Endodermal cell (in vitro differentiated cells): ENCODE results near the gene ZBP1. TPM values are rescaled to one million over a fixed set of nuclear protein-coding genes. Genes with fewer than 3 reads are reported as not detected.

Experiments
- DNase-seq: peaks from one replicate; pipeline ENCODE4 v3.0.0-alpha.2; 2017
- H3K27ac ChIP-seq: 2 replicates; pipeline ENCODE4 v1.5.1; 2013; ENCODE audit warnings: mild to moderate bottlenecking, low read depth, low read length, moderate library complexity
- H3K27me3 ChIP-seq: 2 replicates; pipeline ENCODE4 v1.6.1; 2013; ENCODE audit warnings: mild to moderate bottlenecking, low read length, moderate library complexity; ENCODE audit not compliant: insufficient read depth, control insufficient read depth, poor library complexity, severe bottlenecking
- H3K36me3 ChIP-seq: 2 replicates; pipeline ENCODE4 v1.7.0; 2013; ENCODE audit warnings: mild to moderate bottlenecking, low read length, moderate library complexity; ENCODE audit not compliant: control insufficient read depth, insufficient read depth
- H3K4me1 ChIP-seq: one replicate; pipeline ENCODE4 v1.7.0; 2013; ENCODE audit warnings: low read length; ENCODE audit not compliant: control insufficient read depth, insufficient read depth
- H3K4me3 ChIP-seq: 2 replicates; pipeline ENCODE4 v1.5.1; 2013; ENCODE audit warnings: mild to moderate bottlenecking, low read length, moderate library complexity
- H3K9ac ChIP-seq: 2 replicates; pipeline ENCODE4 v1.6.1; 2013; ENCODE audit warnings: mild to moderate bottlenecking, low read length, moderate library complexity; ENCODE audit not compliant: poor library complexity, severe bottlenecking; ENCODE audit errors: extremely low read depth
- H3K9me3 ChIP-seq: 2 replicates; pipeline ENCODE4 v1.6.1; 2013; ENCODE audit warnings: mild to moderate bottlenecking, low read length, moderate library complexity; ENCODE audit not compliant: control insufficient read depth
- H3K27ac Mint-ChIP-seq: 2 replicates; pipeline ENCODE4 v1.8.0; 2020; ENCODE audit warnings: mixed read lengths
- H3K27me3 Mint-ChIP-seq: 2 replicates; pipeline ENCODE4 v1.8.0; 2021; ENCODE audit warnings: mild to moderate bottlenecking, mixed read lengths; ENCODE audit not compliant: insufficient read depth
- H3K36me3 Mint-ChIP-seq: 2 replicates; pipeline ENCODE4 v1.8.0; 2020; ENCODE audit warnings: low read depth, mixed read lengths
- H3K4me1 Mint-ChIP-seq: 2 replicates; pipeline ENCODE4 v1.8.0; 2020; ENCODE audit warnings: mixed read lengths
- H3K4me3 Mint-ChIP-seq: 2 replicates; pipeline ENCODE4 v1.8.0; 2020; ENCODE audit warnings: mild to moderate bottlenecking, moderate library complexity, mixed read lengths
- H3K9me3 Mint-ChIP-seq: 2 replicates; pipeline ENCODE4 v1.8.0; 2020; ENCODE audit warnings: mild to moderate bottlenecking, mixed read lengths
- WGBS, 2 experiments: methylation state at CpG; one replicate each; pipeline versions ENCODE4 v1.1.5 to v1.1.7; 2013; ENCODE audit warnings: missing lambda C conversion rate in 2 of 2, mixed read lengths in 1 of 2; ENCODE audit not compliant: insufficient coverage in 1 of 2, insufficient read length in 1 of 2; 5-methylcytosine and 5-hydroxymethylcytosine counted together
- total RNA-seq, 2 donors: library from RNA; stranded (reverse); fragmentation: NEBNext Ultra II Directional in 1 of 2; extraction: Animal tissue kit (Norgen Biotek cat#: 25700) in 1 of 2; gene quantifications; 2 replicates in 1 of 2; 3 replicates in 1 of 2; pipeline ENCODE4 v1.2.1, GENCODE V29; 2021
- TF ChIP-seq, protein P1 (sequence below): fragments of 200-600 bp; sonication (generic); conservative IDR thresholded peaks from 2 replicates; pipeline ENCODE4 v1.5.0; 2021; ENCODE audit warnings: antibody characterized with exemption, mild to moderate bottlenecking

The ZBP1 gene
- total RNA-seq, 2 donors from 2014 or later: not detected

DNA sequence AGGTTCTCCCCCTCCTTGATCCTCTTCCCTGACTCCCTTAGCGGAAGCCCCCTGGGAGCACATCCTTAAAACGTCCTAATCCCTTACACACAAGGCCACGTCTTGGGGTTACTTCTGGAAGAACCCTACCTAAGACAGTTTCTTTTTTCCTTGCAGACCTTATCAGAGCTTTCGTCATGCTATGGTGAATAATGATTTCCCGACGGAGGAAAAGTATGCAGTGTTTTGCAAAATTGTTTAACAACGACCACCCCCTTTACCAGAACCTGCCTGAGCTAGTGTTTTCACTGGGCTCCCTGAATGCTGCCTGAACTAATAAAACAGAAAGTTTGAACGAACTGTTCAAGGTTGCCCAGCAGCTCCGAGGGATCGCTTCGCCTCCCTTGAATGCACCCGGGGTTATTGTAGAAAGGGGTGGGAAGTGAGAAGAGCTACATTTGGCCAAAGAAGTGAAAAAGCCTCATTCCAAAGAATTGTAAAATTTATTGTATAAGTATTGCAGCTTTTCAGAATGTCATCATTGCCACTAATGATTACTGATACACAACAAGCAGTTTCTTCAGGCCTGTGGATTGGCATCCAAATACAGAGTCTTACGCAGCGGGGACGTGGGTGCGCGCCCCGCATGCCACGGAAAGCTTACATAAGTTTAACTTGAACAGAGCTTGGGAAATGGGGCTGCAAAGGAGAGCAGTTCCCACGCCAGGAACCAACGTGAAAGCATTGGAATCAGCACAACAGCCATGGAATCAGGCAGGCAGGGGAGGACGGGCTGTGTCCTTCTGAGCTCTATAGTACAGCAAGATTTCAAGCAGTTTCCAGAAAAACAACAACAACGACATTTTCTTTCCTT lies 27.9 kb upstream of the ZBP1 start:
- DNase-seq: no peak
- Histone ChIP-seq H3K27ac (no peak overlapping the region), H3K4me3 (no peak overlapping the region), H3K4me1 (peaks cover 7% of the 10 kb centered on the region), H3K36me3 (peaks cover 39% of the 10 kb centered on the region), H3K9me3 (peaks cover 8% of the 10 kb centered on the region), H3K27me3 (no peaks in the 10 kb centered on the region), H3K9ac (no peak overlapping the region)
- WGBS, 2 experiments: 92 to 96% methylated on average over 15 to 23 of the region's 23 CpGs
- TF ChIP-seq, protein P1, sequence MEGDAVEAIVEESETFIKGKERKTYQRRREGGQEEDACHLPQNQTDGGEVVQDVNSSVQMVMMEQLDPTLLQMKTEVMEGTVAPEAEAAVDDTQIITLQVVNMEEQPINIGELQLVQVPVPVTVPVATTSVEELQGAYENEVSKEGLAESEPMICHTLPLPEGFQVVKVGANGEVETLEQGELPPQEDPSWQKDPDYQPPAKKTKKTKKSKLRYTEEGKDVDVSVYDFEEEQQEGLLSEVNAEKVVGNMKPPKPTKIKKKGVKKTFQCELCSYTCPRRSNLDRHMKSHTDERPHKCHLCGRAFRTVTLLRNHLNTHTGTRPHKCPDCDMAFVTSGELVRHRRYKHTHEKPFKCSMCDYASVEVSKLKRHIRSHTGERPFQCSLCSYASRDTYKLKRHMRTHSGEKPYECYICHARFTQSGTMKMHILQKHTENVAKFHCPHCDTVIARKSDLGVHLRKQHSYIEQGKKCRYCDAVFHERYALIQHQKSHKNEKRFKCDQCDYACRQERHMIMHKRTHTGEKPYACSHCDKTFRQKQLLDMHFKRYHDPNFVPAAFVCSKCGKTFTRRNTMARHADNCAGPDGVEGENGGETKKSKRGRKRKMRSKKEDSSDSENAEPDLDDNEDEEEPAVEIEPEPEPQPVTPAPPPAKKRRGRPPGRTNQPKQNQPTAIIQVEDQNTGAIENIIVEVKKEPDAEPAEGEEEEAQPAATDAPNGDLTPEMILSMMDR: no peak
- H3K36me3 Mint-ChIP-seq: peaks cover 34% of the 10 kb centered on the region
- peaks cover 6% of the 10 kb centered on the region for H3K27me3 Mint-ChIP-seq
- peaks cover 35% of the 10 kb centered on the region for H3K9me3 Mint-ChIP-seq
- H3K4me1 Mint-ChIP-seq: peaks cover 17% of the 10 kb centered on the region
- no peak overlapping the region for H3K4me3 Mint-ChIP-seq
- peak overlapping the region; percentile 53 for H3K27ac Mint-ChIP-seq

DNA sequence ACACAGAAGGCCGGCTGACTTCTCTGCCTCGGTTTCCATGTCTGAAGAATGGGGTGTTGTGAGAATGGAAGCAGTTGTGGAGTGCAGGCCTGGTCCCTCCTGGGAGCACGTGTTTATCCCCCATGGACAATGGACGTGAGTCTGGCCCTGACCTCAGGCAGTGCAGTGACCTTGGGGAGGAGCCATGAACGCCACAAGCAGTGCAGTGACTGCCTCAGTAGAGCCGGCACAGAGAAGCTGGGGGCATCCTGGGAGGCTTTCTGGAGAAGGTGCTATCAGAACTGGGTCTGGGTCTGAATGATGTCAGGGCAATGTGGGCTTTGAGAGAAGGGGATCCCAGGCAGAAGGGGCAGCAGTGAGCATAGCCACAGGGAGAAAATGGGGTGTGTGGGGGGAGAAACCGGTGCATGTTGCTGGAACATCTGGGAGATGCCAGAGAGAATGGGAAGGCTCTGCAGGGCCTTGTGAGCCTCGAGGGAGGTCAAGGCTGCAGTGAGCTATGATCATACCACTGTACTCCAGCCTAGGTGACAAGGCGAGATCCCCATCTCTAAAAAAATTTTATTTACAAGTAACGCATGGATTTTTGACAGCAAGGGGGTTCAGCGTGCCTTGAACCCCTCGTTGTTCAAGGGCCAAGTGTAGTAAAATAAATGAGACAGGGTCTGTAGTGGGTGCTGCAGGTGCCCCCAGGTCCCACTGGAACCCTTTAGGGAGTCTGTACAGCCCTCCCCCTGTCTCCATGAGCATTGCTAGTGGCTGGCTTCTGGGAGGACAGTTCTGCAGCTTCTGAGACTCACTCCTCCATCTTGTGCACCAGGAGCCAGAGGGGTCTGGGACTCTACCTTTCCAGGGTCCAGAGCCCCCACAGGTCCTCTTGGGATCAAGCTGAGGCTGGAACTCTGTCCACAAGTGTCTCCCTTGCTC lies 27.0 kb upstream of the ZBP1 start:
- Histone ChIP-seq H3K9ac (no peak overlapping the region), H3K27ac (no peak overlapping the region), H3K9me3 (peaks cover 10% of the 10 kb centered on the region), H3K36me3 (peaks cover 31% of the 10 kb centered on the region), H3K4me3 (no peak overlapping the region), H3K4me1 (peaks cover 7% of the 10 kb centered on the region), H3K27me3 (no peaks in the 10 kb centered on the region)
- 90 to 94% methylated on average over 11 to 12 of the region's 12 CpGs for WGBS, 2 experiments
- no peak for DNase-seq
- TF ChIP-seq, protein P1: no peak
- H3K4me3 Mint-ChIP-seq: no peak overlapping the region
- H3K36me3 Mint-ChIP-seq: peaks cover 32% of the 10 kb centered on the region
- peaks cover 9% of the 10 kb centered on the region for H3K27me3 Mint-ChIP-seq
- peaks cover 17% of the 10 kb centered on the region for H3K4me1 Mint-ChIP-seq
- H3K9me3 Mint-ChIP-seq: peaks cover 39% of the 10 kb centered on the region
- no peak overlapping the region for H3K27ac Mint-ChIP-seq

DNA sequence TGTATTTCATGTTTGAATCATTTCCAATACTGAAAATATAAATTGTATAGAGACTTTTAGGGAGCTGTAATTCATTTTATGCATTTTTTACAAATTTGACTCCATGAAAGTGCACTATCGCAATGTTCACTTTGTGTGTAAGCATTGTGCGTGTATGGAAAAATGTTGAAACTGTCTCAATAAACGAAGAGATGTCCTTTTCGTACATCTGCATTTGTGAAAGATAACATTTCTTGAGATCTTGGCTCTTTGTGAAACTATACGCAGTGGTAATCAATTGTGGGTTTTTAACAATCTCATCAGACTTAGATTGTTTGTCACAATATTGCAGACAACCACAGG lies 18.6 kb upstream of the ZBP1 start:
- no peaks in the 10 kb centered on the region for H3K4me1 ChIP-seq
- WGBS, 2 experiments: 90 to 96% methylated on average over 5 of the region's 5 CpGs
- no peaks in the 10 kb centered on the region for H3K4me1 Mint-ChIP-seq

More for the DNA sequence above, 18.6 kb upstream of the ZBP1 start:
- Histone ChIP-seq H3K9ac (no peak overlapping the region), H3K36me3 (no peaks in the 10 kb centered on the region), H3K27me3 (no peaks in the 10 kb centered on the region), H3K4me3 (no peak overlapping the region), H3K27ac (no peak overlapping the region), H3K9me3 (peaks cover 14% of the 10 kb centered on the region)
- peaks cover 14% of the 10 kb centered on the region for H3K27me3 Mint-ChIP-seq
- H3K36me3 Mint-ChIP-seq: no peaks in the 10 kb centered on the region
- H3K27ac Mint-ChIP-seq: no peak overlapping the region
- DNase-seq: no peak
- TF ChIP-seq, protein P1: no peak
- no peak overlapping the region for H3K4me3 Mint-ChIP-seq
- peaks cover 12% of the 10 kb centered on the region for H3K9me3 Mint-ChIP-seq
